Measurements from ENCODE around the gene PPBP.

GRCh38 chr4:74005528-74005927 lies 17.5 kb upstream of the PPBP start:
- TF ChIP-seq, protein P1, sequence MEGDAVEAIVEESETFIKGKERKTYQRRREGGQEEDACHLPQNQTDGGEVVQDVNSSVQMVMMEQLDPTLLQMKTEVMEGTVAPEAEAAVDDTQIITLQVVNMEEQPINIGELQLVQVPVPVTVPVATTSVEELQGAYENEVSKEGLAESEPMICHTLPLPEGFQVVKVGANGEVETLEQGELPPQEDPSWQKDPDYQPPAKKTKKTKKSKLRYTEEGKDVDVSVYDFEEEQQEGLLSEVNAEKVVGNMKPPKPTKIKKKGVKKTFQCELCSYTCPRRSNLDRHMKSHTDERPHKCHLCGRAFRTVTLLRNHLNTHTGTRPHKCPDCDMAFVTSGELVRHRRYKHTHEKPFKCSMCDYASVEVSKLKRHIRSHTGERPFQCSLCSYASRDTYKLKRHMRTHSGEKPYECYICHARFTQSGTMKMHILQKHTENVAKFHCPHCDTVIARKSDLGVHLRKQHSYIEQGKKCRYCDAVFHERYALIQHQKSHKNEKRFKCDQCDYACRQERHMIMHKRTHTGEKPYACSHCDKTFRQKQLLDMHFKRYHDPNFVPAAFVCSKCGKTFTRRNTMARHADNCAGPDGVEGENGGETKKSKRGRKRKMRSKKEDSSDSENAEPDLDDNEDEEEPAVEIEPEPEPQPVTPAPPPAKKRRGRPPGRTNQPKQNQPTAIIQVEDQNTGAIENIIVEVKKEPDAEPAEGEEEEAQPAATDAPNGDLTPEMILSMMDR (IDR thresholded peaks at IDR 0.05; ENCODE audit: low read depth, low read length, poor library complexity, severe bottlenecking) = no peak
- TF ChIP-seq EZH2phosphoT487 (IDR thresholded peaks at IDR 0.05; ENCODE audit: borderline replicate concordance, low read length) = no peak

Data from DOHH2 (cell line).